ENCODE data around the gene MGLL. TPM values are rescaled to one million over a fixed set of nuclear protein-coding genes. Genes with fewer than 3 reads are reported as not detected.

The MGLL gene
- total and polyA plus RNA-seq, 2 donors (not counting 1 experiment from before 2014, with no cell fraction given): 1.7 to 6.9 TPM

DNA sequence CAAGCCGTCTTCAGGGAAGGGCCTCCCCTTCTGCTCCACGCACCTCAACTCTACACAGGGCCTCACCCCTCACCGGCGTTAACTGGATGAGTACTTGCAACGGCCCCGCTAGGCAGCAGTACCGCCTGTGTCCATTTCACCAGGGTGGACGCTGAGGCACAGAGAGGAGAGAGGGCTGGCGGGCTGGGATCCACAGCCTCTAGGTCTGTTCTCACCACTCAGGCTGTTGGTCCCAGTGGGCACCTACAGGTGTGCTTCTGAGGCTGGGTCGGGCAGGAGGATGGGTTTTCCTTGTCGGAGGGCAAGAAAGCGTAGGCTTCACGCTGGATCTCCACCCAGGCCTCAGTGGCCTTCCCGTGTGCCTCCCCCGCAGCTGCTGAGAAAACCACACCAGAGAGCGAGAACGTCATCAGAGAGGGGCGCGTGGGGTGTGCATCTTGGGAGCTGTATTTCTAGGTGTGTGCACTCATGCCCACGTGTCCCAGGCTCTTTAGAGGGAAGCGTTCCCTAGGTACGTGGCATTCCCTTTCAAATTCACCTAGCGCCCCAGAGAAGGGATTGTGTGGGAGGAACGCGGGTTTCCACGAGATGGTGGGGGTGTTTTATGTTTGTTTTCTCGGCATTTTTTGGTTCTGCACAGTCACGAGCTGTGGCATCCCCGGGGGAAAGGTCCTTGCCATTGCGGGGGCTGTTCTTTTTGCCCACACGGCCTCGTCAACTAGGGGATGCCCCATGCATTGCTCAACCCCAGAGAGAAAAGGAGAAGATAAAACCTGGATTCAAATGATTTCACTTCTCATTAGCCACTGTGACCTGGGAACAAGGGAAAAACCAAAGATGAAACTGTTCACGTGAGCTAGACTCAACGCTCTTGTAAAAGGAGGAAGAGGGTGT, 67.7 kb downstream of the MGLL start:
- H3K4me3 ChIP-seq (ENCODE audit: control extremely low read depth in 1 of 5, extremely low read depth in 1 of 5, insufficient read depth in 1 of 5, low read depth in 2 of 5, low read length in 4 of 5): peak overlapping the region in 4 of 5 experiments; percentile 3 to 36 (median 16)
- intact Hi-C loops (cut with micrococcal nuclease): loop anchor here (1.0 to 10.0 kb wide), 6 partner anchors 18 to 1670 kb away; partner anchors contain the start of genes MCM2, MGLL, SLC41A3 and TPRA1
- POLR2A ChIA-PET: no interaction called here

More for the DNA sequence above, 67.7 kb downstream of the MGLL start:
- Mint-ChIP-seq H3K4me3 (peak overlapping the region; percentile 88), H3K27ac (peak overlapping the region; percentile 90), H3K27me3 (no peaks in the 10 kb centered on the region), H3K4me1 (peaks cover 61% of the 10 kb centered on the region), H3K9me3 (ENCODE audit: insufficient read depth) (no peaks in the 10 kb centered on the region)
- DNase-seq (peak; percentile 81), ATAC-seq (ENCODE audit: low read depth) (peak; percentile 80)
- H3K4me2 ChIP-seq (replicated peaks; ENCODE audit: low read depth, low read length, poor library complexity, severe bottlenecking): peak overlapping the region; percentile 74
- H3K79me2 ChIP-seq (ENCODE audit: control insufficient read depth, insufficient read depth, low read length): no peaks in the 10 kb centered on the region
- no peaks in the 10 kb centered on the region for H3K36me3 ChIP-seq (replicated peaks in 1 of 2; ENCODE audit: control extremely low read depth in 1 of 2, control insufficient read depth in 1 of 2, extremely low read depth in 1 of 2, insufficient read depth in 2 of 2, low read length in 1 of 2)
- peak overlapping the region; percentile 45 for H3K9ac ChIP-seq (ENCODE audit: low read length)
- peak overlapping the region; percentile 54 for H2AFZ ChIP-seq (ENCODE audit: insufficient read depth, low read depth, low read length, poor library complexity, severe bottlenecking)
- WGBS (ENCODE audit: insufficient coverage): 51% methylated on average over 26 of the region's 34 CpGs
- no peaks in the 10 kb centered on the region for H3K27me3 ChIP-seq (replicated peaks in 1 of 4; ENCODE audit: control extremely low read depth in 1 of 4, control insufficient read depth in 3 of 4, insufficient read depth in 4 of 4, low read length in 3 of 4)
- no peaks in the 10 kb centered on the region for H4K20me1 ChIP-seq (ENCODE audit: control insufficient read depth, insufficient read depth, low read length, poor library complexity, severe bottlenecking)
- H3K9me3 ChIP-seq (ENCODE audit: control extremely low read depth in 1 of 3, control insufficient read depth in 2 of 3, insufficient read depth in 1 of 3, low read length in 2 of 3): no peaks in the 10 kb centered on the region
- peaks cover 37 to 46% of the 10 kb centered on the region in 2 donors for H3K4me1 ChIP-seq (ENCODE audit: control insufficient read depth in 2 of 2, insufficient read depth in 2 of 2, low read length in 2 of 2)
- H3K27ac ChIP-seq (ENCODE audit: low read length in 2 of 2): peak overlapping the region; percentile 30 to 52
- CTCF ChIA-PET: interaction anchor here (0.6 to 1.4 kb wide), 5 partner anchors 19 to 206 kb away, joined by 3 to 5 read pairs (median 4); no protein-coding TSS in a partner anchor
- TF ChIP-seq, protein P1, sequence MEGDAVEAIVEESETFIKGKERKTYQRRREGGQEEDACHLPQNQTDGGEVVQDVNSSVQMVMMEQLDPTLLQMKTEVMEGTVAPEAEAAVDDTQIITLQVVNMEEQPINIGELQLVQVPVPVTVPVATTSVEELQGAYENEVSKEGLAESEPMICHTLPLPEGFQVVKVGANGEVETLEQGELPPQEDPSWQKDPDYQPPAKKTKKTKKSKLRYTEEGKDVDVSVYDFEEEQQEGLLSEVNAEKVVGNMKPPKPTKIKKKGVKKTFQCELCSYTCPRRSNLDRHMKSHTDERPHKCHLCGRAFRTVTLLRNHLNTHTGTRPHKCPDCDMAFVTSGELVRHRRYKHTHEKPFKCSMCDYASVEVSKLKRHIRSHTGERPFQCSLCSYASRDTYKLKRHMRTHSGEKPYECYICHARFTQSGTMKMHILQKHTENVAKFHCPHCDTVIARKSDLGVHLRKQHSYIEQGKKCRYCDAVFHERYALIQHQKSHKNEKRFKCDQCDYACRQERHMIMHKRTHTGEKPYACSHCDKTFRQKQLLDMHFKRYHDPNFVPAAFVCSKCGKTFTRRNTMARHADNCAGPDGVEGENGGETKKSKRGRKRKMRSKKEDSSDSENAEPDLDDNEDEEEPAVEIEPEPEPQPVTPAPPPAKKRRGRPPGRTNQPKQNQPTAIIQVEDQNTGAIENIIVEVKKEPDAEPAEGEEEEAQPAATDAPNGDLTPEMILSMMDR (IDR thresholded peaks at IDR 0.05): no peak
- no peak for TF ChIP-seq EZH2 (IDR thresholded peaks at IDR 0.05; ENCODE audit: borderline replicate concordance, insufficient read depth, low read depth, low read length, poor library complexity, severe bottlenecking)
